Neural progenitor cell (in vitro differentiated cells): ENCODE results near the gene EID2B.

Experiments
- CTCF ChIP-seq: fragments of 200-600 bp; sonication (generic); IDR thresholded peaks from 2 replicates; pipeline ENCODE4 v1.5.1; 2017; ENCODE audit warnings: antibody characterized with exemption, mild to moderate bottlenecking
- EZH2 ChIP-seq: fragments of 200-600 bp; sonication (generic); IDR thresholded peaks from 2 replicates; pipeline ENCODE4 v1.6.1; 2017; ENCODE audit warnings: antibody characterized with exemption, mild to moderate bottlenecking, moderate library complexity

DNA sequence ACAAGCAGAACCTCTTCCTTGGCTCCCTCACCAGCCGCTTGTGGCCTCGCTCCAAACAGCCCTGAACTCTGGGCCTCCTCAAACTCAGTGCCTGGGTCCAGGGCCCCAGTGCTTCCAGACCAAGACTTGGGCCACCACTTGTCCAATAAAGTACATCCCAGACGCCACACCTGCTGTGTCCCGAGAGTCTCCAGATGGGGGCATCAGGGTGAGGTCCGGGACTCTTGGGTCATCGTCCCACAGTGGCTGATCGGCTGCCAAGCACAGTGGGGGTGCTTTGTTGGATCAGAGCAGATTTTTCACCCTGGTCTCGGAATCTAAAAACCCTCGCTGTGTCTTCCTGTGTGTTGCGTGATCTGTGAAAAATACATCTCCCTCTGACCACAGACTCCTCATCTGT is 42.9 kb downstream of the EID2B start:
- no peak for TF ChIP-seq CTCF
- no peak for TF ChIP-seq EZH2
